ENCODE data around the gene GOLGA5. TPM values are rescaled to one million over a fixed set of nuclear protein-coding genes. Genes with fewer than 3 reads are reported as not detected.

GOLGA5 gene
- total and polyA plus RNA-seq, 2 of the 8 experiments (the other 6 are each of a cell fraction or from before 2014, with no cell fraction given): 13.0 to 25.4 TPM

GRCh38 chr14:92756446-92756845 is 37.7 kb upstream of the GOLGA5 start (continued):
- TF ChIP-seq GABPA (IDR thresholded peaks at IDR 0.05; ENCODE audit: borderline replicate concordance, insufficient read depth, low read length): no peak
- TF ChIP-seq RXRA (IDR thresholded peaks at IDR 0.05; ENCODE audit: insufficient read depth, low read depth, low read length): no peak
